GM23248 (cell line): ENCODE measurements around the gene KAT14. TPM values are rescaled to one million over a fixed set of nuclear protein-coding genes. Genes with fewer than 3 reads are reported as not detected.
"Not testable (repeated sequence)": the region's sequence is repeated elsewhere in the genome, so short reads cannot be mapped to it uniquely, and the experiment has no call there.

Experiments used
- DNase-seq: peaks from one replicate; pipeline ENCODE4 v3.0.0-alpha.2; 2015
- H2AFZ ChIP-seq: fragments of 200-600 bp; sonication (generic); 2 replicates; pipeline ENCODE4 v1.6.1; 2016; ENCODE audit warnings: antibody characterized with exemption
- H3F3A ChIP-seq: fragments of 200-600 bp; sonication (generic); 2 replicates; pipeline ENCODE4 v1.6.1; 2016; ENCODE audit warnings: mild to moderate bottlenecking, antibody characterized with exemption, mixed run types; ENCODE audit not compliant: insufficient read depth
- H3K27ac ChIP-seq: fragments of 200-600 bp; sonication (generic); 2 replicates; pipeline ENCODE4 v1.5.1; 2016; ENCODE audit warnings: mild to moderate bottlenecking
- H3K27me3 ChIP-seq: fragments of 200-600 bp; sonication (generic); replicated peaks from 2 replicates; pipeline ENCODE4 v1.6.1; 2016; ENCODE audit warnings: mild to moderate bottlenecking; ENCODE audit not compliant: insufficient read depth
- H3K36me3 ChIP-seq: fragments of 200-600 bp; sonication (generic); 2 replicates; pipeline ENCODE4 v1.6.1; 2016; ENCODE audit warnings: low read depth, mild to moderate bottlenecking
- H3K4me1 ChIP-seq: fragments of 200-600 bp; sonication (generic); 2 replicates; pipeline ENCODE4 v1.6.1; 2016; ENCODE audit warnings: mild to moderate bottlenecking; ENCODE audit not compliant: insufficient read depth
- H3K4me2 ChIP-seq: fragments of 200-600 bp; sonication (generic); one replicate; pipeline ENCODE4 v1.6.1; 2016; ENCODE audit warnings: mild to moderate bottlenecking; ENCODE audit not compliant: unreplicated experiment
- H3K4me3 ChIP-seq: fragments of 200-600 bp; sonication (generic); 2 replicates; pipeline ENCODE4 v1.5.1; 2016; ENCODE audit warnings: mild to moderate bottlenecking
- H3K79me2 ChIP-seq: fragments of 200-600 bp; sonication (generic); 2 replicates; pipeline ENCODE4 v1.6.1; 2016; ENCODE audit warnings: mild to moderate bottlenecking; ENCODE audit not compliant: insufficient read depth
- H3K9ac ChIP-seq: fragments of 200-600 bp; sonication (generic); 2 replicates; pipeline ENCODE4 v1.6.1; 2016; ENCODE audit warnings: mild to moderate bottlenecking
- H3K9me2 ChIP-seq: fragments of 200-600 bp; sonication (generic); 2 replicates; pipeline ENCODE4 v1.6.1; 2016; ENCODE audit warnings: mixed run types, mild to moderate bottlenecking, moderate library complexity; ENCODE audit not compliant: insufficient read depth
- H3K9me3 ChIP-seq: fragments of 200-600 bp; sonication (generic); one replicate; pipeline ENCODE4 v1.6.1; 2017; ENCODE audit warnings: low read depth
- H4K20me1 ChIP-seq: fragments of 200-600 bp; sonication (generic); 2 replicates; pipeline ENCODE4 v1.6.0; 2016; ENCODE audit not compliant: insufficient read depth
- EZH2 ChIP-seq: fragments of 200-600 bp; sonication (generic); IDR thresholded peaks from 2 replicates; pipeline ENCODE4 v1.6.1; 2018; ENCODE audit warnings: antibody characterized with exemption, mild to moderate bottlenecking; ENCODE audit not compliant: insufficient read depth, poor library complexity, severe bottlenecking
- EZH2phosphoT487 ChIP-seq: fragments of 200-600 bp; sonication (generic); IDR thresholded peaks from 2 replicates; pipeline ENCODE4 v1.6.1; 2018; ENCODE audit warnings: antibody characterized with exemption, moderate library complexity, mild to moderate bottlenecking, low read depth; ENCODE audit not compliant: insufficient read depth
- WGBS, 2 experiments: methylation state at CpG; one replicate each; pipeline ENCODE4 v1.1.6; 2015 to 2017; ENCODE audit warnings: low lambda C conversion rate in 2 of 2, low coverage in 1 of 2; ENCODE audit errors: missing lambda C conversion rate in 2 of 2; 5-methylcytosine and 5-hydroxymethylcytosine counted together
- in situ Hi-C: fragments of 300-500 bp; cut with MboI; formaldehyde crosslinking; loops from 2 replicates; pipeline ENCODE4 v1.15.0; 2020
- polyA plus RNA-seq: library from polyadenylated mRNA; unstranded; fragments of >200 nt; fragmentation: Nextera tagmentation; extraction: Ambion mirVana; gene quantifications from 2 replicates; pipeline ENCODE4 v1.2.1, GENCODE V29; 2016
- total RNA-seq: library from RNA; depleted of rRNA; stranded (reverse); fragments of >200 nt; shearing (Covaris generic); gene quantifications from 2 replicates; pipeline ENCODE4 v1.2.3, GENCODE V29; 2014

Gene KAT14
- total and polyA plus RNA-seq, 2 experiments from 2014 or later = 10.2 to 21.7 TPM

GRCh38 chr20:18197382-18198070 is 59.9 kb downstream of the KAT14 start:
- no peak overlapping the region for H2AFZ ChIP-seq
- H3K27ac ChIP-seq = no peak overlapping the region
- 91 to 93% methylated on average over 12 of the region's 12 CpGs for WGBS, 2 experiments
- H4K20me1 ChIP-seq = no peaks in the 10 kb centered on the region
- H3K79me2 ChIP-seq = no peaks in the 10 kb centered on the region
- H3K4me3 ChIP-seq = no peak overlapping the region
- no peaks in the 10 kb centered on the region for H3K9me2 ChIP-seq
- no peak overlapping the region for H3K4me2 ChIP-seq
- TF ChIP-seq EZH2phosphoT487 (no peak), EZH2 (no peak)
- in situ Hi-C loops = no loop called here
- no peaks in the 10 kb centered on the region for H3K36me3 ChIP-seq
- H3F3A ChIP-seq = no peaks in the 10 kb centered on the region
- DNase-seq = no peak
- H3K9me3 ChIP-seq = no peaks in the 10 kb centered on the region
- H3K27me3 ChIP-seq = no peaks in the 10 kb centered on the region
- H3K9ac ChIP-seq = no peak overlapping the region
- no peaks in the 10 kb centered on the region for H3K4me1 ChIP-seq

GRCh38 chr20:18202966-18203365 is 65.3 kb downstream of the KAT14 start:
- Histone ChIP-seq H2AFZ (no peak overlapping the region), H3K4me1 (no peaks in the 10 kb centered on the region), H3F3A (no peaks in the 10 kb centered on the region), H3K4me3 (no peak overlapping the region), H3K36me3 (no peaks in the 10 kb centered on the region), H4K20me1 (no peaks in the 10 kb centered on the region), H3K79me2 (no peaks in the 10 kb centered on the region), H3K9me3 (no peaks in the 10 kb centered on the region), H3K27me3 (no peaks in the 10 kb centered on the region), H3K4me2 (no peak overlapping the region), H3K9ac (no peak overlapping the region), H3K9me2 (no peaks in the 10 kb centered on the region), H3K27ac (no peak overlapping the region)
- no peak for DNase-seq
- no peak for TF ChIP-seq EZH2
- no peak for TF ChIP-seq EZH2phosphoT487
- in situ Hi-C loops = no loop called here

- H3K4me3 ChIP-seq, H4K20me1 ChIP-seq, H3K4me2 ChIP-seq, H3K79me2 ChIP-seq, H3K9me3 ChIP-seq, H2AFZ ChIP-seq, H3K27me3 ChIP-seq, DNase-seq, H3K36me3 ChIP-seq, H3K4me1 ChIP-seq, H3F3A ChIP-seq, in situ Hi-C loops, H3K9ac ChIP-seq, H3K9me2 ChIP-seq, H3K27ac ChIP-seq: not testable (repeated sequence)
- WGBS, 2 experiments = 75 to 81% methylated on average over 3 of the region's 3 CpGs
Observed at GRCh38 chr20:18203700-18204099, 66.0 kb downstream of the KAT14 start.

- no peaks in the 10 kb centered on the region for H3K9me3 ChIP-seq
- H4K20me1 ChIP-seq = no peaks in the 10 kb centered on the region
- H3K9ac ChIP-seq = no peak overlapping the region
- no peaks in the 10 kb centered on the region for H3K9me2 ChIP-seq
- H3K4me2 ChIP-seq = no peak overlapping the region
- H3F3A ChIP-seq = no peaks in the 10 kb centered on the region
- no peaks in the 10 kb centered on the region for H3K4me1 ChIP-seq
- H2AFZ ChIP-seq = no peak overlapping the region
- H3K4me3 ChIP-seq = no peak overlapping the region
- H3K79me2 ChIP-seq = no peaks in the 10 kb centered on the region
- H3K27me3 ChIP-seq = no peaks in the 10 kb centered on the region
- no peak for DNase-seq
- H3K27ac ChIP-seq = no peak overlapping the region
- in situ Hi-C loops = no loop called here
- 89 to 93% methylated on average over 2 of the region's 2 CpGs for WGBS, 2 experiments
- TF ChIP-seq EZH2 (no peak), EZH2phosphoT487 (no peak)
- no peaks in the 10 kb centered on the region for H3K36me3 ChIP-seq
Observed at GRCh38 chr20:18213002-18213401, 75.3 kb downstream of the KAT14 start.

GRCh38 chr20:18215566-18215965 is 77.9 kb downstream of the KAT14 start:
- Histone ChIP-seq H3F3A (no peaks in the 10 kb centered on the region), H3K27me3 (no peaks in the 10 kb centered on the region), H3K4me1 (no peaks in the 10 kb centered on the region), H4K20me1 (no peaks in the 10 kb centered on the region), H3K9me2 (no peaks in the 10 kb centered on the region), H3K27ac (no peak overlapping the region), H2AFZ (no peak overlapping the region), H3K4me2 (no peak overlapping the region), H3K4me3 (no peak overlapping the region), H3K79me2 (no peaks in the 10 kb centered on the region), H3K36me3 (no peaks in the 10 kb centered on the region), H3K9ac (no peak overlapping the region), H3K9me3 (no peaks in the 10 kb centered on the region)
- 54% methylated on average over 5 of the region's 5 CpGs for WGBS, 2 experiments
- no peak for TF ChIP-seq EZH2
- TF ChIP-seq EZH2phosphoT487 = no peak
- in situ Hi-C loops = no loop called here
- no peak for DNase-seq
